GM23248 (cell line): Measurements from ENCODE around the gene HERC2.

ENCODE experiments used
- EZH2 ChIP-seq: fragments of 200-600 bp; sonication (generic); IDR thresholded peaks from 2 replicates; pipeline ENCODE4 v1.6.1; 2018; ENCODE audit warnings: antibody characterized with exemption, mild to moderate bottlenecking; ENCODE audit not compliant: insufficient read depth, poor library complexity, severe bottlenecking
- EZH2phosphoT487 ChIP-seq: fragments of 200-600 bp; sonication (generic); IDR thresholded peaks from 2 replicates; pipeline ENCODE4 v1.6.1; 2018; ENCODE audit warnings: antibody characterized with exemption, moderate library complexity, mild to moderate bottlenecking, low read depth; ENCODE audit not compliant: insufficient read depth

DNA sequence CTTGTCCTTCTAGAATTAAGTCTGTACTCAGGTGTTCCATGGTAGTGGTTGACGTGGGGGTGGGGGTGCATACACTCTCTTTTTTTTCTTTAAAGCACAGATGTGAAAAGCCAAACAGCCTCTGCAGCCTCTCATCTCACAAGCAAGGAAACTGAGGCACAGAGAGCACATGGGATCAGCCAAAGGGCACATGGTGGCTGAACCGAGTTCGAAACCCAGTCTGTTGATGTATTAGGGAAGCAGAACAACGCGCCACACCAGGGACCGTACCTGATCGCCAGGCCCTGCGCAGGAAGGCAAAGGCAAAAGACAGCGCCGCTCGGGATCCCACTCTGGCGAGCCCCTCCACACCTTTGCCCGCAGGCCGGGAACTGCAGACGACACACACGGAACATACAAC lies 47.3 kb downstream of the HERC2 start:
- no peak for TF ChIP-seq EZH2
- TF ChIP-seq EZH2phosphoT487 = no peak
